RWPE2 (cell line): ENCODE results near the gene TTC9C.

Experiments
- ATAC-seq: fragments of 200-7000 bp; cut with Tn5 transposase; 3 replicates; pipeline ENCODE4 v1.9.1; 2021; ENCODE audit warnings: low read depth
- DNase-seq: peaks from one replicate; pipeline ENCODE4 v3.0.0-alpha.2; 2020; ENCODE audit warnings: low spot score
- H3K27ac ChIP-seq: fragments of 450-650 bp; 2 replicates; pipeline ENCODE4 v1.5.1; 2017; ENCODE audit warnings: mild to moderate bottlenecking; ENCODE audit not compliant: poor library complexity, severe bottlenecking
- H3K27me3 ChIP-seq: fragments of 250-450 bp; sonication (Bioruptor Pico); 2 replicates; pipeline ENCODE4 v1.5.1; 2021; ENCODE audit warnings: mild to moderate bottlenecking, moderate library complexity; ENCODE audit not compliant: insufficient read depth, poor library complexity, severe bottlenecking
- H3K36me3 ChIP-seq: fragments of 250-450 bp; sonication (Bioruptor Pico); 2 replicates; pipeline ENCODE4 v1.5.1; 2020; ENCODE audit warnings: low read depth, mild to moderate bottlenecking, moderate library complexity
- H3K4me1 ChIP-seq: fragments of 250-450 bp; sonication (Bioruptor Pico); 2 replicates; pipeline ENCODE4 v1.5.1; 2021; ENCODE audit warnings: mild to moderate bottlenecking, moderate library complexity; ENCODE audit not compliant: insufficient read depth, poor library complexity, severe bottlenecking
- H3K4me3 ChIP-seq: fragments of 250-450 bp; sonication (Bioruptor Pico); 2 replicates; pipeline ENCODE4 v1.5.1; 2021; ENCODE audit warnings: mild to moderate bottlenecking, moderate library complexity; ENCODE audit not compliant: severe bottlenecking
- H3K9me3 ChIP-seq: fragments of 250-450 bp; sonication (Bioruptor Pico); 2 replicates; pipeline ENCODE4 v1.5.1; 2021; ENCODE audit warnings: mild to moderate bottlenecking, moderate library complexity; ENCODE audit not compliant: severe bottlenecking
- TF ChIP-seq, protein P1 (sequence below): fragments of 450-650 bp; IDR thresholded peaks from one replicate; pipeline ENCODE4 v1.5.1; 2017; ENCODE audit warnings: mild to moderate bottlenecking, moderate library complexity; ENCODE audit not compliant: poor library complexity, severe bottlenecking

The TTC9C gene

DNA sequence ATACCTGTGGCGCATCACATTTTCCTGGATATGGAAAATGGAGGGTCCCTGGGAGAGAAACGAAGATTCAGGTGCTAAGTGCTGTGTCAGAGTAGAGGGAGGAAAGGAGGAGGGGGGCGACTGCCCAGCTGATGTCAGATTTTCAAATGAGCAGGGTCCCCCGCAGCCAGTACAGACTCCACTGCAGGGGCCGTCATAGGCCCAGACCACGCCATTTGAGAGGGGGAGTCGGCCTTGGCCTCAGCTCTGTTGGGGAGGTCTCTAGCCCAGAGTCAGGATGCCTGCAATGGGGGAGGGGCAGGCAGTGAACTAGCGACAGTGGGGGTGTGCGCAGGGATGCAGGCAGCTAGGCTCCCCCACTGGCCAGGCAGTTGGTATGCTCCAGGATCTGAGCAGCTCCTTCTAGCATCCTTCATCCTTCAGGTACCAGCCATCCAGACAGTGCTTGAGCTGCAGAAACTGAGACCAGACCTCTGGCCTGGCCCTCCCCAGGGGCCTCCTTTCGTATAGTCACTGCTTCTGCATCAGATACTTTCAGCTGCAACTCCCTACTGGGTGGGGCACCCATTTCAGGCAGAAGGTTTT lies 20.9 kb upstream of the TTC9C start, which contains the start of the genes BSCL2 and GNG3:
Gene BSCL2, minus strand, starts transcription at position 148 of the 585 bp plus-strand sequence. CDS start 229 bp downstream, outside the sequence.
Gene GNG3, plus strand, starts transcription at position 400 of the 585 bp plus-strand sequence. CDS start 620 bp downstream, outside the sequence.
- DNase-seq, result no peak
- H3K9me3 ChIP-seq, result no peaks in the 10 kb centered on the region
- H3K4me3 ChIP-seq, result peak within 1 kb of the TSS; percentile 63
- H3K27me3 ChIP-seq, result no peaks in the 10 kb centered on the region
- H3K4me1 ChIP-seq, result peaks cover 2% of the 10 kb centered on the region
- TF ChIP-seq, protein P1, sequence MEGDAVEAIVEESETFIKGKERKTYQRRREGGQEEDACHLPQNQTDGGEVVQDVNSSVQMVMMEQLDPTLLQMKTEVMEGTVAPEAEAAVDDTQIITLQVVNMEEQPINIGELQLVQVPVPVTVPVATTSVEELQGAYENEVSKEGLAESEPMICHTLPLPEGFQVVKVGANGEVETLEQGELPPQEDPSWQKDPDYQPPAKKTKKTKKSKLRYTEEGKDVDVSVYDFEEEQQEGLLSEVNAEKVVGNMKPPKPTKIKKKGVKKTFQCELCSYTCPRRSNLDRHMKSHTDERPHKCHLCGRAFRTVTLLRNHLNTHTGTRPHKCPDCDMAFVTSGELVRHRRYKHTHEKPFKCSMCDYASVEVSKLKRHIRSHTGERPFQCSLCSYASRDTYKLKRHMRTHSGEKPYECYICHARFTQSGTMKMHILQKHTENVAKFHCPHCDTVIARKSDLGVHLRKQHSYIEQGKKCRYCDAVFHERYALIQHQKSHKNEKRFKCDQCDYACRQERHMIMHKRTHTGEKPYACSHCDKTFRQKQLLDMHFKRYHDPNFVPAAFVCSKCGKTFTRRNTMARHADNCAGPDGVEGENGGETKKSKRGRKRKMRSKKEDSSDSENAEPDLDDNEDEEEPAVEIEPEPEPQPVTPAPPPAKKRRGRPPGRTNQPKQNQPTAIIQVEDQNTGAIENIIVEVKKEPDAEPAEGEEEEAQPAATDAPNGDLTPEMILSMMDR, result no peak
- peaks cover 24% of the 10 kb centered on the region for H3K36me3 ChIP-seq
- peak within 1 kb of the TSS; percentile 81 for H3K27ac ChIP-seq
- no peak for ATAC-seq

DNA sequence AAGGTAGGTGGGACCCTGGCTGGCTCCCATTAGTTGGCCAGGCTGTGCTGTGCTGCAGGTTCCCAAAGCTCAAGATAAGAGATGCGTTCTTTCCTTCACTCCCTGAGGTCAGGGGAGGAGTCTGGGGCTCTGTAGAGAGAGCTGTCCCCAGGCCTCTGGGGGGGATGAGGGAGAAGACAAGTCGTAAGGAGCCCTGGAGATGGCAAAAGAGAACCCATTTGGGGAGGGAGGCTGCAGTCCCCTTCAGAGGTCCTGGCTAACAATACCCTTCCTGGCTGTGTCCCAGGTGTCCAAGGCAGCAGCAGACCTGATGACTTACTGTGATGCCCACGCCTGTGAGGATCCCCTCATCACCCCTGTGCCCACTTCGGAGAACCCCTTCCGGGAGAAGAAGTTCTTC lies 19.9 kb upstream of the TTC9C start:
- TF ChIP-seq, protein P1, result no peak
- Histone ChIP-seq H3K27ac (peak overlapping the region; percentile 81), H3K36me3 (peaks cover 33% of the 10 kb centered on the region), H3K4me3 (peak overlapping the region; percentile 41), H3K9me3 (no peaks in the 10 kb centered on the region), H3K27me3 (no peaks in the 10 kb centered on the region), H3K4me1 (peaks cover 2% of the 10 kb centered on the region)
- DNase-seq, result no peak
- ATAC-seq, result no peak

DNA sequence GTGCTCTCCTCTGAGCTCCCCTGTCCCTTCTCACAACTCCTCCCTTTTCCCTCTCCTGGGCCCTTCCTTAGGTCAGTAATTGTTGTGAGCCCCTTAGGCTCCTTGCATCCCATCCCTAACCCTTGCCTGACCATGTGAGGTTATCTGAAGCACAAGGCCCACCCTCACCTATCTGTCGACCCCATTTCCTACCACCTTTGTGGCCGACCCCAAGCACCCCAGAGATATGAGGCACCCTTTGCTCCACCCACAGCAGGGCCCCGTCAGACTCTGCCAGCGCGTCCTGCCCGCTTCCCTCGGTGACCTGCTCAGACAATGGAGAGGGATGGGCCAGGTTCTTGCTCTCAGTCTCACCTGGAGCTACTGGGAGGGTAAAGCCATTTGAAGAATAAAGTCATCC lies 19.5 kb upstream of the TTC9C start:
- Histone ChIP-seq H3K9me3 (no peaks in the 10 kb centered on the region), H3K27me3 (no peaks in the 10 kb centered on the region), H3K36me3 (peaks cover 37% of the 10 kb centered on the region), H3K4me3 (peak overlapping the region; percentile 41), H3K4me1 (peaks cover 2% of the 10 kb centered on the region), H3K27ac (peak overlapping the region; percentile 81)
- DNase-seq (peak; percentile 67), ATAC-seq (peak; percentile 38)
- TF ChIP-seq, protein P1, result no peak

DNA sequence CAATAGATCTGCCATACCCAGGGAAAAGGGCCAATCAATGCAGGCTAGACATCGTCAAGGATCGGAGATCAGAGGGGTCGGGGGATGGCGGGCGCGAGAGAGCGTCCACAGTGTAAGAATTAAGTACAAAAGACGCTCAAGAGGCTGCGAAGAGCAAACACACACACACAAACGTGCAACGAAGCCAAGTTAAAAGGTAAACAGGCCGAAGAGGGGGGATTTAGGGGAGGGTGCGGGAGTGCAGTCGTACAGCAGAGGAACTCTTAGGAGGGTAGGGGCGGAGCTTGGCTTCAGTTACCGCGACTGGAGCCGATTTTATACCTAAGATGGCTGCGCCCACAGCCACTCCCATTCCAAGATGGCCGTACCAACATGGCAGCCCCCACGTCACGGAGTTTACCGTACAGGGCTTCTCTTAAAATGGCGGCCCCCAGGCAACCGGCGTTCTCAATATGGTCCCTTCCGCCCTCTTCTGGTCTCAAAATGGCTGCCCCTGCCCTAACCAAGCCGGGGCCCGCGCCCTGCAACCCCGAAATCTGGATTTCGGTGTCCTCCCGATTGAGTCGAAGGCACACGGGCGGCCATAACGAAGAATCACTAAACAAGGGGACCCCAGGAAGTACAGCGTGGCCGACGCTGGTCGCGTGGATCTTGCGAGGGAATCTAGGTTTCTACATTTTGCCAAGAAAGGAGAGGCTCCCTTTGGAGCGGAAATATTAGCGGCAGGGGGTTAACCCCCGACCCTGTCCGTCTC lies 18.9 kb upstream of the TTC9C start:
- peak overlapping the region; percentile 41 for H3K4me3 ChIP-seq
- TF ChIP-seq, protein P1, result no peak
- peak overlapping the region; percentile 81 for H3K27ac ChIP-seq
- no peaks in the 10 kb centered on the region for H3K27me3 ChIP-seq
- peak; percentile 94 for DNase-seq
- H3K4me1 ChIP-seq, result peaks cover 2% of the 10 kb centered on the region
- ATAC-seq, result peak; percentile 73
- H3K36me3 ChIP-seq, result peaks cover 40% of the 10 kb centered on the region
- H3K9me3 ChIP-seq, result no peaks in the 10 kb centered on the region
